Progenitor cell of endocrine pancreas (in vitro differentiated cells): ENCODE measurements around the gene NUDT16. TPM values are rescaled to one million over a fixed set of nuclear protein-coding genes. Genes with fewer than 3 reads are reported as not detected.

Experiments
- DNase-seq: peaks from one replicate; pipeline ENCODE4 v3.0.0; 2021; ENCODE audit warnings: low spot score; ENCODE audit not compliant: unreplicated experiment
- H3K27ac Mint-ChIP-seq: 2 replicates; pipeline ENCODE4 v1.8.0; 2021; ENCODE audit warnings: mild to moderate bottlenecking, moderate library complexity, mixed read lengths
- H3K27me3 Mint-ChIP-seq: 2 replicates; pipeline ENCODE4 v1.8.0; 2021; ENCODE audit warnings: mixed read lengths
- H3K36me3 Mint-ChIP-seq: 2 replicates; pipeline ENCODE4 v1.8.0; 2022; ENCODE audit warnings: mixed read lengths; ENCODE audit not compliant: insufficient read depth
- H3K4me1 Mint-ChIP-seq: 2 replicates; pipeline ENCODE4 v1.8.0; 2021; ENCODE audit warnings: low read depth, mixed read lengths
- H3K4me3 Mint-ChIP-seq: 2 replicates; pipeline ENCODE4 v1.8.0; 2021; ENCODE audit warnings: low read depth, mild to moderate bottlenecking, moderate library complexity, mixed read lengths
- H3K9me3 Mint-ChIP-seq: 2 replicates; pipeline ENCODE4 v1.8.0; 2021; ENCODE audit warnings: low read depth, mixed read lengths
- total RNA-seq: library from RNA; stranded (reverse); gene quantifications from 2 replicates; pipeline ENCODE4 v1.2.1, GENCODE V29; 2021
- TF ChIP-seq, protein P1 (sequence below): fragments of 200-600 bp; sonication (generic); IDR thresholded peaks from one replicate; pipeline ENCODE4 v1.5.0; 2021; ENCODE audit warnings: antibody characterized with exemption, mild to moderate bottlenecking; ENCODE audit not compliant: unreplicated experiment

Gene NUDT16
- total RNA-seq, 1 donor from 2014 or later = 24.6 TPM

- H3K4me1 Mint-ChIP-seq = peaks cover 3% of the 10 kb centered on the region
- no peak overlapping the region for H3K4me3 Mint-ChIP-seq
- H3K27me3 Mint-ChIP-seq = peaks cover 2% of the 10 kb centered on the region
- peaks cover 3% of the 10 kb centered on the region for H3K9me3 Mint-ChIP-seq
- no peak for DNase-seq
- no peaks in the 10 kb centered on the region for H3K36me3 Mint-ChIP-seq
- TF ChIP-seq, protein P1, sequence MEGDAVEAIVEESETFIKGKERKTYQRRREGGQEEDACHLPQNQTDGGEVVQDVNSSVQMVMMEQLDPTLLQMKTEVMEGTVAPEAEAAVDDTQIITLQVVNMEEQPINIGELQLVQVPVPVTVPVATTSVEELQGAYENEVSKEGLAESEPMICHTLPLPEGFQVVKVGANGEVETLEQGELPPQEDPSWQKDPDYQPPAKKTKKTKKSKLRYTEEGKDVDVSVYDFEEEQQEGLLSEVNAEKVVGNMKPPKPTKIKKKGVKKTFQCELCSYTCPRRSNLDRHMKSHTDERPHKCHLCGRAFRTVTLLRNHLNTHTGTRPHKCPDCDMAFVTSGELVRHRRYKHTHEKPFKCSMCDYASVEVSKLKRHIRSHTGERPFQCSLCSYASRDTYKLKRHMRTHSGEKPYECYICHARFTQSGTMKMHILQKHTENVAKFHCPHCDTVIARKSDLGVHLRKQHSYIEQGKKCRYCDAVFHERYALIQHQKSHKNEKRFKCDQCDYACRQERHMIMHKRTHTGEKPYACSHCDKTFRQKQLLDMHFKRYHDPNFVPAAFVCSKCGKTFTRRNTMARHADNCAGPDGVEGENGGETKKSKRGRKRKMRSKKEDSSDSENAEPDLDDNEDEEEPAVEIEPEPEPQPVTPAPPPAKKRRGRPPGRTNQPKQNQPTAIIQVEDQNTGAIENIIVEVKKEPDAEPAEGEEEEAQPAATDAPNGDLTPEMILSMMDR = no peak
- no peak overlapping the region for H3K27ac Mint-ChIP-seq
Measured at GRCh38 chr3:131394400-131394799, 12.8 kb downstream of the NUDT16 start.

- no peak for DNase-seq
- Mint-ChIP-seq H3K27me3 (peaks cover 2% of the 10 kb centered on the region), H3K27ac (no peak overlapping the region), H3K4me1 (peaks cover 3% of the 10 kb centered on the region), H3K9me3 (peaks cover 3% of the 10 kb centered on the region), H3K4me3 (no peak overlapping the region), H3K36me3 (no peaks in the 10 kb centered on the region)
- TF ChIP-seq, protein P1 = no peak
Measured at GRCh38 chr3:131396170-131396569, 14.6 kb downstream of the NUDT16 start.

DNA sequence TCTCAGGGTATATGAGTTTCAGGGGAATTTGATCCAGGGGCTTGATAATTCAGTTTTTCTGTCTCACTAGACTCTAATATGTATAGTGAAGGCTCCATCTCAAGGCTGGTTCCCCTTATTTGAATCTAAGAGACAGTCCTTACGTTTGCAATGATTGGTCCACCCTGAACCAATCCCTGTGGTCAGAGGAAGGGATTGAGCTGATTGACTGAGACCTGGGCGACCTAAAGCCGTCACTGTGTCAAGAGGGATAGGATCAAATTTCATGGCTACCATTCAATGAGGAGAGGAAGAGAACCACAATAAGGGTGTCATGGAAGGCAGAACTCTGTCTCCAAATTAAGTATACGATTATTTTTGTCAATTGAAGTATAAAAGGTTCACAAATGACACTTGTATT is 16.3 kb downstream of the NUDT16 start:
- DNase-seq = no peak
- Mint-ChIP-seq H3K36me3 (no peaks in the 10 kb centered on the region), H3K4me3 (no peak overlapping the region), H3K9me3 (peaks cover 3% of the 10 kb centered on the region), H3K4me1 (peaks cover 3% of the 10 kb centered on the region), H3K27ac (no peak overlapping the region), H3K27me3 (peaks cover 2% of the 10 kb centered on the region)
- TF ChIP-seq, protein P1 = no peak

- H3K4me3 Mint-ChIP-seq = no peak overlapping the region
- no peak overlapping the region for H3K27ac Mint-ChIP-seq
- no peaks in the 10 kb centered on the region for H3K36me3 Mint-ChIP-seq
- no peaks in the 10 kb centered on the region for H3K27me3 Mint-ChIP-seq
- H3K9me3 Mint-ChIP-seq = peaks cover 3% of the 10 kb centered on the region
- DNase-seq = no peak
- H3K4me1 Mint-ChIP-seq = no peaks in the 10 kb centered on the region
- TF ChIP-seq, protein P1 = no peak
Measured at GRCh38 chr3:131401978-131402377, 20.4 kb downstream of the NUDT16 start.

- Mint-ChIP-seq H3K4me1 (no peaks in the 10 kb centered on the region), H3K27ac (no peak overlapping the region), H3K36me3 (no peaks in the 10 kb centered on the region), H3K9me3 (peaks cover 4% of the 10 kb centered on the region), H3K27me3 (no peaks in the 10 kb centered on the region), H3K4me3 (no peak overlapping the region)
- no peak for DNase-seq
- TF ChIP-seq, protein P1 = no peak
Measured at GRCh38 chr3:131402391-131403039, 20.9 kb downstream of the NUDT16 start.
